ENCODE results near the gene FRMD1. TPM values are rescaled to one million over a fixed set of nuclear protein-coding genes. Genes with fewer than 3 reads are reported as not detected.
A peak's percentile ranks its signal among the peaks of the same experiment; 100 is the strongest.

FRMD1 gene
- polyA plus RNA-seq, 3 donors = not detected

- 94% methylated on average over 29 of the region's 29 CpGs for WGBS (ENCODE audit: insufficient coverage)
- Mint-ChIP-seq H3K27me3 (ENCODE audit: low read depth in 3 of 3) (peaks cover 0 to 5% (median 1%) of the 10 kb centered on the region in 3 donors), H3K9me3 (peaks cover 23 to 64% (median 52%) of the 10 kb centered on the region in 7 donors), H3K27ac (peak overlapping the region in 1 of 7 donors; percentile 53), H3K4me3 (no peak overlapping the region), H3K36me3 (no peaks in the 10 kb centered on the region), H3K4me1 (no peaks in the 10 kb centered on the region)
- Histone ChIP-seq H3K4me2 (replicated peaks; ENCODE audit: extremely low read depth, low read length, poor library complexity, severe bottlenecking) (no peak overlapping the region), H3K9ac (ENCODE audit: insufficient read depth, low read length, poor library complexity, severe bottlenecking) (no peak overlapping the region), H3K9me3 (replicated peaks in 1 of 2; ENCODE audit: control insufficient read depth in 1 of 2, insufficient read depth in 1 of 2, low read length in 2 of 2) (peaks cover 62 to 76% of the 10 kb centered on the region in 2 donors), H4K20me1 (ENCODE audit: insufficient read depth, low read length) (no peaks in the 10 kb centered on the region), H3K27ac (ENCODE audit: low read depth in 1 of 2, low read length in 2 of 2) (no peak overlapping the region), H3K79me2 (ENCODE audit: insufficient read depth, low read length) (no peaks in the 10 kb centered on the region), H3K36me3 (replicated peaks in 1 of 2; ENCODE audit: control insufficient read depth in 1 of 2, insufficient read depth in 2 of 2, low read length in 2 of 2) (no peaks in the 10 kb centered on the region), H3K27me3 (ENCODE audit: control insufficient read depth in 2 of 2, insufficient read depth in 2 of 2, low read length in 2 of 2) (no peaks in the 10 kb centered on the region), H3K4me3 (replicated peaks in 1 of 3; ENCODE audit: low read depth in 2 of 3, low read length in 3 of 3) (no peak overlapping the region), H2AFZ (ENCODE audit: insufficient read depth, low read depth, low read length, poor library complexity, severe bottlenecking) (no peak overlapping the region), H3K4me1 (ENCODE audit: control insufficient read depth in 1 of 2, insufficient read depth in 2 of 2, low read length in 2 of 2) (no peaks in the 10 kb centered on the region)
- no peak for DNase-seq
- intact Hi-C loops (cut with micrococcal nuclease) = no loop called here
- no peak for TF ChIP-seq CTCF (IDR thresholded peaks at IDR 0.05)
Observed at GRCh38 chr6:168042426-168043192, 36.4 kb downstream of the FRMD1 start.

GRCh38 chr6:168041928-168042327 lies 37.1 kb downstream of the FRMD1 start:
- no peaks in the 10 kb centered on the region for H3K4me1 ChIP-seq (ENCODE audit: control insufficient read depth in 1 of 2, insufficient read depth in 2 of 2, low read length in 2 of 2)
- intact Hi-C loops (cut with micrococcal nuclease) = no loop called here
- DNase-seq = no peak
- H3K9ac ChIP-seq (ENCODE audit: insufficient read depth, low read length, poor library complexity, severe bottlenecking) = no peak overlapping the region
- H3K4me3 ChIP-seq (replicated peaks in 1 of 3; ENCODE audit: low read depth in 2 of 3, low read length in 3 of 3) = no peak overlapping the region
- Mint-ChIP-seq H3K36me3 (no peaks in the 10 kb centered on the region), H3K4me1 (no peaks in the 10 kb centered on the region), H3K27me3 (ENCODE audit: low read depth in 3 of 3) (peaks cover 0 to 5% (median 5%) of the 10 kb centered on the region in 3 donors), H3K27ac (no peak overlapping the region), H3K9me3 (peaks cover 27 to 70% (median 57%) of the 10 kb centered on the region in 7 donors), H3K4me3 (no peak overlapping the region)
- no peak for TF ChIP-seq CTCF (IDR thresholded peaks at IDR 0.05)
- H3K9me3 ChIP-seq (replicated peaks in 1 of 2; ENCODE audit: control insufficient read depth in 1 of 2, insufficient read depth in 1 of 2, low read length in 2 of 2) = peaks cover 67 to 81% of the 10 kb centered on the region in 2 donors
- H3K27me3 ChIP-seq (ENCODE audit: control insufficient read depth in 2 of 2, insufficient read depth in 2 of 2, low read length in 2 of 2) = no peaks in the 10 kb centered on the region
- H3K27ac ChIP-seq (ENCODE audit: low read depth in 1 of 2, low read length in 2 of 2) = no peak overlapping the region
- 94% methylated on average over 14 of the region's 15 CpGs for WGBS (ENCODE audit: insufficient coverage)
- H3K79me2 ChIP-seq (ENCODE audit: insufficient read depth, low read length) = no peaks in the 10 kb centered on the region
- H2AFZ ChIP-seq (ENCODE audit: insufficient read depth, low read depth, low read length, poor library complexity, severe bottlenecking) = no peak overlapping the region
- no peak overlapping the region for H3K4me2 ChIP-seq (replicated peaks; ENCODE audit: extremely low read depth, low read length, poor library complexity, severe bottlenecking)
- H4K20me1 ChIP-seq (ENCODE audit: insufficient read depth, low read length) = no peaks in the 10 kb centered on the region
- H3K36me3 ChIP-seq (replicated peaks in 1 of 2; ENCODE audit: control insufficient read depth in 1 of 2, insufficient read depth in 2 of 2, low read length in 2 of 2) = no peaks in the 10 kb centered on the region

Data from CD14-positive monocyte (primary cell).